NOMO-1 treated with DMSO at 0.1 percent for 48 hours (cell line): ENCODE measurements around the gene ST3GAL2.
"Not testable (repeated sequence)": the region's sequence is repeated elsewhere in the genome, so short reads cannot be mapped to it uniquely, and the experiment has no call there.

Experiments used
- DNase-seq: peaks from one replicate; lab custom pipeline; 2025; ENCODE audit not compliant: unreplicated experiment; lab: John Stamatoyannopoulos, UW

ST3GAL2 gene

DNA sequence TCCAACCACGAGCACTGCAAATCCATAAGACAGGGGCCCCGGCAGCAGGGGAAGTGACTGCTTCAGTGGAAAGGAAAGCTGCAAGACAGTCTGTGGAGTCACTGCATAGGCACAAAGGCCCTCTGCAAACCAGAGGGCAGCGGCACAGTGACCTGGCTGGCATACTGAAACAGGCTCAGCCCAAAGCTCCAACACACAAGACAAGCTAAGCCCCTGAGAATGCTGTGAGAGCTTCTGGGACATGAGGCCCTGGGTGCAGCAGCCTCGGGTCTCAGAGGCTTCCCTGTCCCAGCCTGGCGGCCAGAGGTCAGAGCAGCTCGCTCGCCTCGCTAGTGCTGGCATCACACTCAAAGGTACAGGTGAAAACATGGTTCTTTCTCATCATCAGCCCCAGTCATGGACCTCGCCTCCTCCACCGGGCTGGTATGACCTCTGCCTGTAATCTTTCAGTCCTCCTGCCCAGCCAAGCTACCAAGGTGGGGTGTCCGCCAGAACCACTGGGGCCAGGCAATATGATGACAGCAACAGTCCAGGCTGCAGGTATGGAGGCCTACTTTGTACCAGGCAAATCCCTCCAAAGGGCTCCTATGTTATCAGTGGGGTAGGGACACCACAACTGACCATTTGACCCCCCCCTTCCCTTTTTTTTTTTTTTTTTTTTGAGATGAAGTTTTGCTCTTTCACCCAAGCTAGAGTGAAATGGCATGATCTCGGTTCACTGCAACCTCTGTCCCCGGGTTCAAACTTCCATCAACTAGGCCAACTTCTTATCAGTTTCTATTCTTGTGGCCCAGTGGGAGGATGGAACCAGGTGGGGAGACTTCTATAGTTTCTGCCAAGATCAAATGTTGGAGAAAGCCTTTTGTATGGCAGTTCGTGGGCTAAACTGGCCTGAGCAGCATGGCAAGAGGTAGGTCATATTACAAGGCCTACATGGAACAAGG lies 19.2 kb downstream of the ST3GAL2 start:
- DNase-seq: no peak

DNA sequence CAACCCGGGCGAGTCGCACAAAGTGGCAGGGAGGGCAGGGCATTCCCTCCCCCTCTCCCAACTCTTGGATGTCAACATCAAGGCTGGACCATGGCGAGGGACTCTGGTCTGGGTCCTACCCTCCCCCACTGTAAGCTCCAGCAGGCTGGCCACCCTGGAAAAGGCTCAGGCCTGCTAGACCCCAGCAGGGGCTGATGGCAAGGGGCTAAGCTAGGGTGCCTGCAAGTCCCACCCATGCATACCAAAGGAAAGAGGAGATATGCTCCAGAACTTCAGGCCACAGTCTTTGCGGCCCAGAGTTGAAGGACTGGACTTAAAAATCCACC lies 19.9 kb downstream of the ST3GAL2 start:
- no peak for DNase-seq

DNA sequence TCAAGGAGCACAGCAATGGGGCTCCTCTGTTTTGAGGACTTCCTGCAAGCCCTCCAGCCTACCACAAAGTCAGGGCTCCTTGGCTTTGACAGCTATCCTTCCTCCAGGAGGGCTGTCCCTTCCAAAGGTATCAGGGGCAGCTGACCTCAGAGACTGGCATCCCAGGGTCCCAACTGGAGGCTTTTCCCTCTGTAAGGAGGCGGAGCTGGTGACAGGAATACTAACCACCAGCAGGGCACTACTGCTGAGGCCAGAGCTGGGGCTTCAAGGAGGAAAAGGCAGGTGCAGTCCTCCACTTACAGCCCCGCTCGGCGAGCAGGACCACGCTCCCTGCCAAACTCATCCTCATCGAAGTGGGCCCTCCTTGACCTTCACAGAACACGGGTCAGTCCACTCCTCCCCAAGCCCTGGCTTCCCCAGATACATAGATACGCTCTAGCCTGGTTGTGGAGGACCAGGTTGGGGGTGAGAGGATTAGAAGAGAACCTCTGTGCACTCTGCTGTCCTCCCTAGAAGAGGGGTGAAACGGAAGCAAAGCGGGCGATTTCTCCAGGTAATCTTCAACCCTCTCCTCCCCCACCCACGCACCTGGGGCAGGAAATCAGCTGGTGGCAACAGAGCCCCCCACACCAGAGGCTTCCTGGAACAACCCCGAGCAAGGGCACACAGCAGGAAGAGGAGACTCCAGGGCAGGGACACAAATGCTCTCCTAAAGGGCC lies 20.5 kb downstream of the ST3GAL2 start:
- no peak for DNase-seq

DNA sequence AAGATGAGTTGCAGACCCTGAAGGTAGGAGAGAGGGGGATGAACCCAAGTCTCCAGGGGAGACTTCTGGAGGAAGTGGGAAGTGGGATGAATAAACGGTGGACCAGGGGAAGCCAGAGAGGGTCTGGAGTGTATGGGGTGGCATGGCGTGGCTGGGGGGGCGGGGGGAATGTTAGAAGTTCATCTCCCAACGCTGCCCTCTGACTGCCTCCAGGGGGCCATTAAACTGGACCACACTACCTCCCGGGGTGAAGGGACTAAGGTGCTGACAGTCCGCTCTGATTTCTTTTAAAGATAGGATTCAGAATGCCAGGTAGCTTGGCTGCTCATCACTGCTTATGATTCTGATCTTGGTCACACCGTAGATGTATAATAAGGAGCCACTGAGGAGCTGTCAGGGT lies 21.2 kb downstream of the ST3GAL2 start:
- no peak for DNase-seq

DNA sequence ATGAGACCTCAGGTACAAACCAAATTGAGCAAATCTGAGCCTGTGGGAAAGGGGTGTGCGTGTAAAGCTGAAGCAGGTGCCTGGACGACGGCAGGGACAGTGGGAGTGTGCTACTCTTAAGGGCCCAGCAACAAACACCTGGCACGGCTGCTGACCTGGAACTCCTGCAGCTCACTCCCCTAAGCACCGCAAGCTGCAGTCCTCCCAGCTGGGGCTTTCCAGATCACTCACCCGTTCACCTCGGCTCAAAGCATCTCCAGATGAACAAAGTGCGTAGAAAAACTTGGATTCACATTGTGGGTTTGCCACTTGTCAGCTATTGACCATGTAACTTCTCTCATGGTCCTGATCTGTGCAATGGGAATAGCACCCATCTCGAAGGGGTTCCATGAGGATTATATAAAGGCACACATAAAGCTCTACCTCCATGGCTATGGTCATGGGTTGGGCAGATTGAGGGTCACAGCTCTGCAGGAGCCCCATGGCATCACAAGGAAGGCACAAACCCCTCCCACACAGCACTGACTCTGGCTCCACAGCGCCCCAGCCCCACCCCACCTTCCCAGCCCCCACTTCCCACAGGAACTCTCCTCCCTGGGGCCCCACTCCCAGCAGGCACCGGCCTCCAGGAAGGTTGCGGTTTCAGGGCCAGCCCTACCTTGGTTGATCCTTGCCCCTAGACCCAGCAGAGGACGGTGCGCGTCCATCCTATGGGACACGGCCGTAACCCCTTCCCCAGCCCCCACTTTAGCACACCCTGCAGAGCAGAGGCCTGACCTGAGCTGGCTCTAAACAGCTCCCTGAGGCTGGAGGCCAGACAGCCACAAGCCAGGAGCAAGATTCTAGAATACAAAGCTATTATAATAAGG lies 21.9 kb downstream of the ST3GAL2 start:
- DNase-seq: no peak

DNA sequence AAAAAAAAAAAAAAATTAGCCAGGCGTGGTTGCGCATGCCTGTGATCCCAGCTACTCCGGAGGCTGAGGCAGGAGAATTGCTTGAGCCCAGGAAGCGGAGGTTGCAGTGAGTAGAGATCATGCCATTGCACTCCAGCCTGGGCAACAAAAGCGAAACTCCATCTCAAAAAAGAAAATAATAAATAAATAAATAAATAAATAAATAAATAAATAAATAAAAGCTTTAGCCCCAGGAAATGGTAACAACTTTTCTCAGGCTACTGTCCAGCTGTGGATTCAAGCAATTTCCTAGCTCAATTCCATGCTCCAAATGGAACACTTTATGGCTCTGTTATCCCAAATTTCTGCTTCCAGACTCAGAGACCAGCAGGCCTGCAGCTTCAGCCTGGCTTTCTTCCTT lies 25.3 kb downstream of the ST3GAL2 start:
- not testable (repeated sequence) for DNase-seq

DNA sequence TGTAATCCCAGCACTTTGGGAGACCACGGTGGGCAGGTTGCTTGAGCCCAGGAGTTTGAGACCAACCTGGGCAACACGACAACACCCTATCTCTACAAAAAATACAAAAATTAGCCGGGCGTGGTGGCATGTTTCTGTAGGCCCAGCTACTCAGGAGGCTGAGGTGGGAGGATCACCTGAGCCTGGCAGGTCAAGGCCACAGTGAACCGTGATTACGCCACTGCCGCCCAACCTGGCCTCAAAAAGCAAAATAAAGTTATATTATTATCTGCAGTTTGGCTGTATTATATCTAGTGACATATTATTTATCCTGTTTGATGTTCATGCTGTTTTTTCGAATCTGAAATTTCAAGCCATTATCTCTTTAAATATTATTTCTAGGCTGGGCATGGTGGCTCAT lies 26.5 kb downstream of the ST3GAL2 start:
- DNase-seq: no peak

DNA sequence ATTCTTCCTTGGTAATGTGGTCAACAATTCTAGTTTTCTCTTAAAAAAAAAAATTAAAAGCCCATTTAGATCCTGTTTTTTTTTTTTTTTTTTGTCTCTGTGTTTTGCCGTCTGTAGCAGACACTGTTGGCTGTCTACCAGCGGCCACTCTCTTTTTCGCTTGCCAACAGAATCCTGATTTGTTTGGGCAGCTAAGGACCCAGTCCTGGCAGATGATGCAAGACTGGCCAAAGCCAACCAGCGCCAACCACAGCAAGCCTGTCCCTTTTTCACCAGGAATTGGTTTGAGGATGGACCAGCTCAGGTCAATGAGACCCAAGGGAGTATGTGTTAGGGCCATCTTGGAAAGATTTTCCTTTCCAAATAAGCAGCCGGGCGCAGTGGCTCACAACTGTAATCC lies 28.2 kb downstream of the ST3GAL2 start:
- no peak for DNase-seq

DNA sequence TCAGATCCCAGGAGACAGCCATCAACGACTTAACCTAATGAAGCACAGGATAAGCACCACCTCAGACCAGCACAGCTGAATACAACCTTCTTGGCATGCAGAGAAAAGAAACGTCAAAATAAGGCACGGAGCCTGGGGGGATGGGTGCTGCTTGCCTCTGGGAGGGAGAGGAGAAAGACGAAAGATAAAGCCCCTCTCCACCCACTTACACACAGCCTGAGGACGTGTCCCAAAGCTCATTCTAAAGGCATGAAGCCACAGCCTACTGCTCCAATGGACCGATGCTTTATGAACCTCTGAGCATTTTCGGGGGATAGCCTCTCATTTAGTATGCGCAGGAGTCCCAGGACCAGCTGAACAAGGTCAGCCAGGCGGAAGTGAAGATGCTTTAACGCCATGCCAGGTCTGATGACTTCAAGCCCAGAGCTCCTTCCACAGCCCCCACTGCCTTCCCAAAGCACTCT lies 31.1 kb downstream of the ST3GAL2 start:
- DNase-seq: no peak

DNA sequence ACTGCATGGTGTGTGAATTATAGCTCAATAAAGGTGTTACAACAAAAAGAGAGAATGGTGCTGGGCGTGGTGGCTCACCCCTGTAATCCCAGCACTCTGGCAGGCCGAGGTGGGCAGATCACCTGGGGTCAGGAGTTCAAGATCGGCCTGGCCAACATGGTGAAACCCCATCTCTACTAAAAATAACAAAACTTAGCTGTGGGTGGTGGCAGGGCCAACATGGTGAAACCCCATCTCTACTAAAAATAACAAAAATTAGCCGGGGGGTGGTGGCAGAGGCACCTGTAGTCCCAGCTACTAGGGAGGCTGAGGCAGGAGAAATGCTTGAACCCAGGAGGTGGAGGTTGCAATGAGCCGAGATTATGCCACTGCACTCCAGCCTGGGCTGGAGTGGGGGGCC lies 32.8 kb downstream of the ST3GAL2 start:
- not testable (repeated sequence) for DNase-seq

DNA sequence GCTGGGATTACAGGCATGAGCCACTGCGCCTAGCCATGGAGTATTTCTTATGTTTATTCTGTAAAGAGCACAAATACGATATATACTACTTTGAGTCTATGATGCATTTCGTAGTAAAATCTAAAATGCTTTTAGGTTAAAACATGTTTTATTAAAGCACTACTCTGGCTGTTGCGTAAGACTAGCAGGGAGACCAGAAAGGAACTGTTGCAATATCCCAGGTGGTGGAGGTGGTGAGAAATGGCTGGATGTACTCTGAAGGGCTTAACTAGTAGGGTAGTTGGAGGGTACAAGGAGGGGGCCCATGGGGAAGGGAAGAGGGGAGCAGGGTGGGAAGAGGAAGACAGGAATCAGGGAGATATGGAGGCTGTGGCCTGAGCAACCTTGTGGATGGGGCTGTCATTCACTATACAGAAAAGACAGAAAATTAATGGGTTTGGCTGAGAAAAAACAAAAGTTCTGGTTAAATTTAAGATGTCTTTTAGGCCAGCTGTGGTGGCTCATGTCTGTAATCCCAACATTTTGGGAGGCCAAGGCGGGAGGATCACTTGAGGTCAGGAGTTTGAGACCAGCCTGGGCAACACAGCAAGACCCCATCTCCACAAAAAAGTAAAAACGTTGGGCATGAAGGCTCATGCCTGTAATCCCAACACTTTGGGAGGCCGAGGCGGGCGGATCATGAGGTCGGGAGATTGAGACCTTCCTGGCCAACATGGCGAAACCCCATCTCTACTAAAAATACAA lies 35.8 kb downstream of the ST3GAL2 start:
- peak; percentile 62 for DNase-seq

DNA sequence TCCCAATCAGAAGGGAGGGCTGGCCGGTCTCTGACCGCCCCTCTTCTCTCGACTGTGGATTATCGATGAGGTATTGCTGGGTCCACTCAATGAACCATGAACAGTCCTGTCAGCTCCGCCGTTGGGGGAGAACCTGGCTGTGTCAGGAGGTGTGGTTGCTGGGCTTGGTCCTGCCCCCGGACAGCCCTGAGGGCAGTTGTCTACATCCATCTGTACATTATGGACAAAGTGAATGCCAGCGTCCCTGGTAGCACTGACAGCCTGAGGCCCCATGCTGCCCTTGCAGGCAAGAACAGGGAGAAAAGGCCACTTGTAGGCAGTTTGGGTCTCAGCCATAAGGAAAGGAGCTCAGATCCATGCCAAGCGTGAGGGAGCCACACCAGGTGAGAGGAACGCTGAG lies 38.9 kb downstream of the ST3GAL2 start:
- no peak for DNase-seq

DNA sequence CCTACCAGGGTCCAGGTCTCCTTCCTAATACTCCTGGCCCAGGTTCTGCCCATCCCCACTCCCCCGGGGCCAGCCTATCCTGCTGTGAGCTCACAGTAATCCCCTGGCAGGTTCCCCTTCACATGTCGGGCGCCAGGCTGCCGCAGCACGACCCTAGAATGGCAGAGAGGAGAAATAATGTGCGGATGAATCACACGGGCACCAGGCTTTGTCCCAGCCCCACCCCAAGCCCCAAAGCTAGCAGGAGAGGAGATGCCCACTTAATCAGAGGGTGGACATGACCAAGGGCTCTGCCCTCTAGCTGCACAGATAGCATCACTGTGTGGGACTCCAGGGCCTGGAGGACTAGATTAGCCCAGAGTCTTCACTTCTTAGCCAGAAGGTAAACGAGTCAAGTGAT lies 39.5 kb downstream of the ST3GAL2 start:
- DNase-seq: no peak

DNA sequence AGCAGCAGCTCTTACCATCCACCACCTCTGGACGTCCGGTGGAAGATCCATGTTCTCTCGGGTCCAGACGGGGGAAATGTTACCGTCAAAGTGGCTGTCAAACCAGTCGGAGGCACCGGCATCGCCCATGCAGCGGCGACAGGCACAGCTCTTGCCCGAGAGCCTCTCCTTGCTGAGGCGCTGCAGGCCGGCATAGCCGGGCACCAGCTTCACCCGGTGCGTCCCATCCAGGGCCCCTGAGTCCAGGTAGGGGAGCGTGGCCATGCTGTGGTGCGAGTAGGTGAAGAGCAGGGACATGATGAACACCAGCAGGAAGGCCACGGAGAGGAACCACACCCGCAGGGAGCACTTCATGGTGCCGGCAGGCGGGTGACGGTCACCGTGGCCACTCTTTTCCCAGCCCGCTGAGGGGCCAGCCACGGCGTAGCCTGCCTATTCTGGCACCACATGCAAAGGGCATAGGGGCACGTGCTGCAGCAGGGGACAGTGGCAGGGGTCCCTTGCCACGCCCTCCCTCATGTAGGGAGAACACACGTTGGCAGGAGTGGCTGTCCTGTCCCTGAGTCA lies 40.6 kb downstream of the ST3GAL2 start:
- DNase-seq: no peak

DNA sequence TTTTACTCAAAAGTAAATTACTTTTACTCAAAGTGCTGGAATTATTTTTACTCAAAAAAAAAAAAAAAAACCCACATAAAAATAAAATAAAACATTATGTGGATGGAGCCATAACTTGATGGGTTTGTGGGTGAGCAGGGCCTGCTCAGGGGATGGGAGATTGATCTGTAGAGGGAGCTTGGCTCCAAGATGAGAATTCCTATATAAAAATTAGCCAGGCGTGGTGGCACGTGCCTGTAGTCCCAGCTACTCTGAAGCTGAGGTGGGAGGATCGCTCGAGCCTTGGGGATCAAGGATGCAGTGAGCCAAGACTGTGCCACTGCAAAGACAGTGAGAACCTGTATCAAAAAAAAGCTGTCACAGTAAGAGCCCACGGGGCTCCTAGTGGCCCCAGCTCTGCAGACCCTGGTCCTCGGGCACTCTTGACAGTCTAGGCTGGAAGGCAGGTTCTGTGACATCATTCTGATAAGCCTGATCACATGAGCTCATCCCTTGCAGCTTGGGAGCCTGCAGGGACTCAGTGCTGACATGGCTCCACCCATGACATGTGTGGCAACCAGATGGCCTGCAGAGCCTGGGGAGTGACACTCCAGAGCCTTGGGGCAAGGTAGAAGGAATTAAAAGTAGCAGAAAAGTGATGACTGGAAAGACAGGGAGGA lies 42.5 kb downstream of the ST3GAL2 start:
- no peak for DNase-seq

DNA sequence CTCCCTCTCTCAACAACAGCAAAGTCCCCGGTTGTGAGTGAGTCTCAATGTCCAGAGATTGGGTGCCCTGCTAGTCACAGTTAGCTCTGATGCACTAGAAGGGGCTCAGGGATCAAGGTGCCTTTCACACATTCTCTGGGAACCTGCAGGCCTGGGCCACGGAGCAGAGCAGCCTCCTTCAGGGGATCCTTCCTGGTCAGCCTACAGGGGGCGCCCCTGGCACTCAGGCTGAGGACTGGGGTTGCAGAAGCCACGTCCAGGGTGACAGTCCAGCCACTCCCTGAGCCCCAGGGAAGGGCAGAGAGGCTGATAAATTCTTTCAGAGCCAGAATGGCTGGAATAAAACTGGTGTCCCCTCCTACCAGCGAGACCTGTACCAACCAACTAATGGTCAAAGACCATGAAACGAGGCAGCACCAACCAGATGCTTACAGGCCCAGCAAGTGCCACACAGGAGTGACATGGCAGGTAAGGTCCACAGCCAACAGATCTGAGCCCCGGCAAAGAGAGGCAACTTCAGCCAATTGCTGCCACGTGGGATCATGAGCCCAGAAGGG lies 43.5 kb downstream of the ST3GAL2 start:
- peak; percentile 60 for DNase-seq

DNA sequence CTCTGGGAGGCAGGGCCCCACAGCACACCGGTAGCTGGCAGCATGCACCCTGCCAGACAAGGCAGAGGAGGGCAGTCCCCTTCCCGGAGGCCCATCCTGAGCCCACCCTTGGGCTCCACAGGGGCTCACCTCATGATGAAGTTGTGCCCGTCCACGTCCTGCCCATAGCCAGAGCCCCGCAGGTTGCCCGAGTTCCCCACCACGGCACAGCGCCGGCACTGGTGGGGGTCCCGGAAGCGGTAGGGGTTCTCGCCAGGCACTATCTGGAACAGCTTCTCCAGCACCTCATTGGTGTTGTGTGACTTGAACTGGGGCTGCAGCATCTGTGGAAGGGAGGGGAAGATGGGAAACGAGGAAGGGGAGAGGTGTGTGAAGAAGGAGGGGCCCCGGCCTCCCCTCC lies 44.0 kb downstream of the ST3GAL2 start:
- DNase-seq: no peak

DNA sequence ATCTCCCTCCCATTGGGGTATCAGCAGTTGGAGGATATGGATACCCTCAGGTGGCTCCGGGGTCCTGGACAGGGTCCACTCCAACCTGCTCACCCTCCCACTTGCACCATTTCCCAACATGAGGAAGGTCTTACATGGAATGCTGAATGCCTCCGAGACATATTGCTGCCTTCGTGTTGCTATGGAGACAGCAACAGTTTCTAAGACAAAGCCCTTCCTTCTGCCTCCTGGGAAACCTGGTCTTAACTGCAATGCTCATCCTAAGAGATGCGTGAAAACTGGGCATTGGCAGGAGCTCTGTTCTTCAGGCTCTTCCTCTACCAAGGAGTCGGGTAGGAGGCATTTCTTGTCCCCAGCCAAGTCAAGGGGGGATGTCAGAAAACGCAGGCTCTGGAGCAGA lies 45.2 kb downstream of the ST3GAL2 start:
- DNase-seq: no peak

DNA sequence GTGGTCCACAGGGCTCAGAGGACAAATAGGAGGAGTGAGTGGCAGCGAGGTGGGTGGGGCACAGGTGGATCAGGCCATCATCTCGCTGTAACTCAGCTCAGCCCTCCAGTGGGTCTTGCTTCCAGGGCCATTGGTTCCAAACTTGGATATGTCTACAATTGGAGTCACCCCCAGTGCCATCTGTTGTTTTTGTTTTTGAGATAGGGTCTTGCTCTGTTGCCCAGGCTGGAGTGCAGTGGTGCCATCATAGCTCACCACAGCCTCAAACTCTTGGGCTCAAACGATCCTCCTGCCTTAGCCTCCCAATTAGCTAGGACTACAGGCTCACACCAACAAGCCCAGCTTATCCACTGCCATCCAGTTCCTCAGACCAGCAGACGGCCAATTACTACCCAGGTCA lies 46.3 kb downstream of the ST3GAL2 start:
- no peak for DNase-seq
